HepG2 (cell line): ENCODE data around the gene SAP25. TPM values are rescaled to one million over a fixed set of nuclear protein-coding genes. Genes with fewer than 3 reads are reported as not detected.

Experiments used
- ATAC-seq: fragments of 200-7000 bp; cut with Tn5 transposase; 3 replicates; pipeline ENCODE4 v1.9.1; 2020; ENCODE audit warnings: mild to moderate bottlenecking, moderate library complexity
- BruUV-seq: library from RNA; stranded (reverse); fragments of 400-500 nt; replicated peaks from 2 replicates; lab custom pipeline; 2021; lab: Mats Ljungman, UMichigan
- CTCF ChIA-PET: fragments of 300-600 bp; formaldehyde crosslinking; extraction: SDS; loops from one replicate; lab custom pipeline; 2021; ENCODE audit warnings: low total read pairs, inconsistent platforms, low intra/inter-chr PET ratio; lab: Yijun Ruan, JAX
- POLR2A ChIA-PET: fragments of 350-600 bp; sonication (Branson Sonifier 250); formaldehyde crosslinking; loops from one replicate; lab custom pipeline; 2020; ENCODE audit warnings: antibody characterized with exemption, inconsistent platforms; lab: Yijun Ruan, JAX
- DNase-seq: peaks from one replicate; pipeline ENCODE4 v3.0.0-alpha.2; 2015; ENCODE audit warnings: low spot score
- FAIRE-seq: peaks from 3 replicates; lab custom pipeline; 2011; peaks lifted over from hg19 to GRCh38; lab: Jason Lieb, UNC
- H2AFZ ChIP-seq: one replicate; pipeline ENCODE4 v1.6.1; 2011; ENCODE audit warnings: low read length, inconsistent platforms
- H3K27ac ChIP-seq: fragments of 300-600 bp; 3 replicates; pipeline ENCODE4 v1.8.0; 2011; ENCODE audit warnings: mixed run types, mild to moderate bottlenecking, mixed read lengths, low read length, inconsistent platforms; ENCODE audit not compliant: insufficient read depth; ENCODE audit errors: extremely low read length
- H3K27me3 ChIP-seq, 2 experiments: fragments of 200-600 bp in 1 of 2; 2 replicates in 1 of 2; 3 replicates in 1 of 2; pipeline versions ENCODE4 v1.6.0 to v1.8.0; 2011; ENCODE audit warnings: low read length in 2 of 2, mild to moderate bottlenecking in 2 of 2, moderate library complexity in 2 of 2, inconsistent platforms in 1 of 2; ENCODE audit not compliant: insufficient read depth in 2 of 2, control insufficient read depth in 1 of 2
- H3K36me3 ChIP-seq, 2 experiments: fragments of 200-600 bp in 1 of 2; replicated peaks in 1 of 2; 2 replicates in 1 of 2; 3 replicates in 1 of 2; pipeline versions ENCODE4 v1.5.1 to v1.8.0; 2011; ENCODE audit warnings: low read length in 2 of 2, inconsistent platforms in 1 of 2; ENCODE audit not compliant: insufficient read depth in 2 of 2, control insufficient read depth in 1 of 2
- H3K4me1 ChIP-seq: 2 replicates; pipeline ENCODE4 v1.5.1; 2012; ENCODE audit warnings: low read length, inconsistent platforms; ENCODE audit not compliant: insufficient read depth
- H3K4me2 ChIP-seq: 2 replicates; pipeline ENCODE4 v1.6.0; 2011; ENCODE audit warnings: low read depth, low read length, inconsistent platforms
- H3K4me3 ChIP-seq, 3 experiments: fragments of 200-600 bp in 1 of 3; sonication (generic), shearing (Covaris generic) in 1 of 3; replicated peaks in 1 of 3; 2 replicates each; pipeline ENCODE4 v1.5.1; 2011 to 2016; ENCODE audit warnings: low read length in 3 of 3, inconsistent platforms in 2 of 3, low read depth in 2 of 3, mild to moderate bottlenecking in 2 of 3, control low read depth in 1 of 3, mixed read lengths in 1 of 3; ENCODE audit not compliant: insufficient read depth in 1 of 3
- H3K79me2 ChIP-seq: one replicate; pipeline ENCODE4 v1.6.1; 2011; ENCODE audit warnings: low read length, inconsistent platforms; ENCODE audit not compliant: insufficient read depth
- H3K9ac ChIP-seq: 2 replicates; pipeline ENCODE4 v1.6.0; 2011; ENCODE audit warnings: mild to moderate bottlenecking, low read depth, low read length, inconsistent platforms; ENCODE audit not compliant: insufficient read depth
- H3K9me3 ChIP-seq: 2 replicates; pipeline ENCODE4 v1.5.1; 2012; ENCODE audit warnings: mild to moderate bottlenecking, low read length
- H4K20me1 ChIP-seq: 2 replicates; pipeline ENCODE4 v1.6.0; 2011; ENCODE audit warnings: inconsistent platforms, mild to moderate bottlenecking, low read length, moderate library complexity; ENCODE audit not compliant: insufficient read depth
- CHD2 ChIP-seq: IDR thresholded peaks from 2 replicates; pipeline ENCODE4 v1.6.1; 2011; ENCODE audit warnings: low read depth, low read length, improper control_type of control experiment
- FOXO1 ChIP-seq: sonication (generic); formaldehyde crosslinking; IDR thresholded peaks from 2 replicates; pipeline ENCODE4 v1.4.0; 2020; ENCODE audit warnings: missing genetic modification reagents
- POLR2AphosphoS2 ChIP-seq: IDR thresholded peaks from 2 replicates; pipeline ENCODE4 v1.6.1; 2011; ENCODE audit warnings: low read depth, low read length, improper control_type of control experiment
- POLR2G ChIP-seq: fragments of 200-400 bp; formaldehyde crosslinking; IDR thresholded peaks from 2 replicates; pipeline ENCODE4 v1.6.1; 2018; ENCODE audit warnings: mild to moderate bottlenecking, low read depth, low read length, moderate library complexity
- RAD51 ChIP-seq: fragments of 450-650 bp; IDR thresholded peaks from 2 replicates; pipeline ENCODE4 v1.6.1; 2016; ENCODE audit warnings: borderline replicate concordance
- ZNF121 ChIP-seq: sonication (generic); formaldehyde crosslinking; IDR thresholded peaks from 2 replicates; pipeline ENCODE4 v1.5.0; 2020; ENCODE audit warnings: mild to moderate bottlenecking, missing genetic modification reagents
- ZNF318 ChIP-seq: sonication (generic); formaldehyde crosslinking; IDR thresholded peaks from 2 replicates; pipeline ENCODE4 v1.4.0; 2020; ENCODE audit warnings: mild to moderate bottlenecking, missing genetic modification reagents
- ZNF747 ChIP-seq: sonication (generic); formaldehyde crosslinking; IDR thresholded peaks from 2 replicates; pipeline ENCODE4 v1.8.1; 2023; ENCODE audit warnings: missing genetic modification reagents, mild to moderate bottlenecking, borderline replicate concordance
- ZNF772 ChIP-seq: sonication (generic); formaldehyde crosslinking; IDR thresholded peaks from 2 replicates; pipeline ENCODE4 v1.5.0; 2020; ENCODE audit warnings: mild to moderate bottlenecking, missing genetic modification reagents
- WGBS: methylation state at CpG from one replicate; pipeline ENCODE4 v1.1.6; 2017; ENCODE audit warnings: low lambda C conversion rate; 5-methylcytosine and 5-hydroxymethylcytosine counted together
- in situ Hi-C: cut with HindIII; loops from 2 replicates; pipeline ENCODE4 v1.10.0; 2017; ENCODE audit warnings: low pct_unique_long_range_greater_than_20kb; ENCODE audit not compliant: extremely low pct_ligation_motif_present
- intact Hi-C: fragments of 100-400 bp; cut with micrococcal nuclease; formaldehyde crosslinking; loops from one replicate; pipeline ENCODE4 v1.10.0; 2022; ENCODE audit not compliant: unreplicated experiment
- polyA plus RNA-seq, 8 experiments: library from polyadenylated mRNA; depleted of rRNA in 3 of 8; stranded (reverse) in 7 of 8; unstranded in 1 of 8; fragments of >200 nt; fragmentation: Illumina TruSeq in 4 of 8; extraction: Trizol in 4 of 8; gene quantifications; 2 replicates each; pipeline versions ENCODE4 v1.2.1 to v1.2.3, GENCODE V29; 2011 to 2016; ENCODE audit warnings: low read depth in 4 of 8, missing spikeins in 1 of 8, mixed read lengths in 1 of 8; ENCODE audit not compliant: insufficient read depth in 1 of 8
- total RNA-seq, 5 experiments: library from RNA; depleted of rRNA; stranded (reverse); fragments of >200 nt; fragmentation: Illumina TruSeq; extraction: Trizol; gene quantifications; 2 replicates each; pipeline ENCODE4 v1.2.3, GENCODE V29; 2016; ENCODE audit warnings: low read depth in 1 of 5
- TF ChIP-seq, protein P1 (sequence below): IDR thresholded peaks from 2 replicates; pipeline ENCODE4 v1.6.1; 2016; ENCODE audit warnings: mild to moderate bottlenecking, missing biosample characterization, missing genetic modification reagents

Gene SAP25
- total and polyA plus RNA-seq, 2 of the 13 experiments (the other 11 are each of a cell fraction or from before 2014, with no cell fraction given) = 0.15 to 0.20 TPM

- ATAC-seq = no peak
- POLR2A ChIA-PET = interaction anchor here (2.1 kb wide), 1 partner anchor 10 kb away, joined by 6 read pairs; the partner anchor contains the start of genes FBXO24 and LRCH4
- intact Hi-C loops = no loop called here
Observed at GRCh38 chr7:100576384-100576993, 2.8 kb upstream of the SAP25 start.

More at GRCh38 chr7:100576384-100576993, 2.8 kb upstream of the SAP25 start:
- H2AFZ ChIP-seq = no peak overlapping the region
- no peak overlapping the region for H3K4me3 ChIP-seq
- H3K79me2 ChIP-seq = no peaks in the 10 kb centered on the region
- in situ Hi-C loops = no loop called here
- CTCF ChIA-PET = no interaction called here
- DNase-seq = no peak
- FAIRE-seq = no peak
- H4K20me1 ChIP-seq = no peaks in the 10 kb centered on the region
- WGBS = 100% methylated on average over 11 of the region's 13 CpGs
- H3K27ac ChIP-seq = no peak overlapping the region
- peaks cover 13 to 28% of the 10 kb centered on the region in 2 experiments; a peak in 4 of 5 replicates for H3K36me3 ChIP-seq
- no peaks in the 10 kb centered on the region for H3K27me3 ChIP-seq
- H3K4me2 ChIP-seq = no peak overlapping the region
- H3K9me3 ChIP-seq = no peaks in the 10 kb centered on the region
- peaks cover 18% of the 10 kb centered on the region for H3K4me1 ChIP-seq
- no peak overlapping the region for H3K9ac ChIP-seq
- no TSS peak for BruUV-seq
- no peak for TF ChIP-seq ZNF772 (CRISPR knock-in tag)
- no peak for TF ChIP-seq ZNF318 (CRISPR knock-in tag)
- 0 out of 2 replicates have a peak, but pooled peaks have one; percentile 26 for TF ChIP-seq CHD2
- no peak for TF ChIP-seq FOXO1 (CRISPR knock-in tag)
- peak; percentile 50; the same call in 1 of the 2 replicates for TF ChIP-seq POLR2G
- peak; percentile 74; the same call in 1 of the 2 replicates for TF ChIP-seq POLR2AphosphoS2
- TF ChIP-seq ZNF747 (CRISPR knock-in tag) = no peak
- TF ChIP-seq, protein P1, sequence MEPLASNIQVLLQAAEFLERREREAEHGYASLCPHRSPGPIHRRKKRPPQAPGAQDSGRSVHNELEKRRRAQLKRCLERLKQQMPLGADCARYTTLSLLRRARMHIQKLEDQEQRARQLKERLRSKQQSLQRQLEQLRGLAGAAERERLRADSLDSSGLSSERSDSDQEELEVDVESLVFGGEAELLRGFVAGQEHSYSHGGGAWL = no peak
- TF ChIP-seq RAD51 = no peak
- 0 out of 2 replicates have a peak, but pooled peaks have one; percentile 44 for TF ChIP-seq ZNF121 (CRISPR knock-in tag)
